Neural cell (in vitro differentiated cells): Measurements from ENCODE around the gene CEP72. TPM values are rescaled to one million over a fixed set of nuclear protein-coding genes. Genes with fewer than 3 reads are reported as not detected.

Experiments used
- H2AFZ ChIP-seq: fragments of 200-600, 300-800 bp; sonication (generic), shearing (Covaris generic); 2 replicates; pipeline ENCODE4 v1.6.0; 2014; ENCODE audit warnings: low read depth, mild to moderate bottlenecking, antibody characterized with exemption, low read length, moderate library complexity
- H3F3A ChIP-seq: fragments of 200-600 bp; shearing (Covaris generic); 2 replicates; pipeline ENCODE4 v1.6.1; 2016; ENCODE audit warnings: mild to moderate bottlenecking, moderate library complexity, mixed read lengths, antibody characterized with exemption, low read length; ENCODE audit not compliant: insufficient read depth, poor library complexity, severe bottlenecking
- H3K27ac ChIP-seq: fragments of 200-600, 300-800 bp; sonication (generic), shearing (Covaris generic); 2 replicates; pipeline ENCODE4 v1.5.1; 2014; ENCODE audit warnings: mild to moderate bottlenecking, low read length, moderate library complexity
- H3K27me3 ChIP-seq: fragments of 300-800, 200-600 bp; sonication (generic), shearing (Covaris generic); 2 replicates; pipeline ENCODE4 v1.6.0; 2014; ENCODE audit warnings: mild to moderate bottlenecking, low read depth, low read length, moderate library complexity; ENCODE audit not compliant: insufficient read depth
- H3K36me3 ChIP-seq: fragments of 300-800, 200-600 bp; sonication (generic), shearing (Covaris generic); 2 replicates; pipeline ENCODE4 v1.5.1; 2014; ENCODE audit warnings: mild to moderate bottlenecking, antibody characterized with exemption, low read length, moderate library complexity; ENCODE audit not compliant: insufficient read depth
- H3K4me2 ChIP-seq: fragments of 300-800, 200-600 bp; sonication (generic), shearing (Covaris generic); 2 replicates; pipeline ENCODE4 v1.6.0; 2014; ENCODE audit warnings: mild to moderate bottlenecking, low read length
- H3K4me3 ChIP-seq: fragments of 300-800, 200-600 bp; sonication (generic), shearing (Covaris generic); 2 replicates; pipeline ENCODE4 v1.5.1; 2014; ENCODE audit warnings: mild to moderate bottlenecking, low read length, moderate library complexity
- H3K79me2 ChIP-seq: fragments of 200-600 bp; shearing (Covaris generic); replicated peaks from 2 replicates; pipeline ENCODE4 v1.6.0; 2014; ENCODE audit warnings: mild to moderate bottlenecking, low read length, moderate library complexity; ENCODE audit not compliant: insufficient read depth
- H3K9ac ChIP-seq: fragments of 300-800, 200-600 bp; sonication (generic), shearing (Covaris generic); 2 replicates; pipeline ENCODE4 v1.6.1; 2016; ENCODE audit warnings: mild to moderate bottlenecking, low read length, mixed read lengths
- H3K9me2 ChIP-seq: fragments of 200-600 bp; shearing (Covaris generic); 2 replicates; pipeline ENCODE4 v1.6.1; 2016; ENCODE audit warnings: mild to moderate bottlenecking, low read length, mixed read lengths; ENCODE audit not compliant: insufficient read depth
- H3K9me3 ChIP-seq: fragments of 200-600, 300-800 bp; sonication (generic), shearing (Covaris generic); 2 replicates; pipeline ENCODE4 v1.6.1; 2016; ENCODE audit warnings: mild to moderate bottlenecking, mixed run types, low read length, moderate library complexity, mixed read lengths
- H4K20me1 ChIP-seq: fragments of 200-600 bp; shearing (Covaris generic); 2 replicates; pipeline ENCODE4 v1.6.1; 2016; ENCODE audit warnings: mild to moderate bottlenecking, mixed run types; ENCODE audit not compliant: insufficient read depth
- CTCF ChIP-seq: fragments of 450-650 bp; IDR thresholded peaks from 2 replicates; pipeline ENCODE4 v1.5.1; 2014; ENCODE audit warnings: antibody characterized with exemption, mild to moderate bottlenecking, moderate library complexity; ENCODE audit not compliant: poor library complexity, severe bottlenecking
- EP300 ChIP-seq: fragments of 450-650 bp; conservative IDR thresholded peaks from 2 replicates; pipeline ENCODE4 v1.6.1; 2014; ENCODE audit warnings: antibody characterized with exemption, mild to moderate bottlenecking, moderate library complexity; ENCODE audit not compliant: poor library complexity, severe bottlenecking
- EZH2 ChIP-seq: fragments of 200-600, 300-800 bp; shearing (Covaris generic), sonication (generic); IDR thresholded peaks from 2 replicates; pipeline ENCODE4 v1.6.1; 2014; ENCODE audit warnings: antibody characterized with exemption, low read length, borderline replicate concordance, mild to moderate bottlenecking; ENCODE audit not compliant: insufficient read depth, poor library complexity, severe bottlenecking
- MXI1 ChIP-seq: fragments of 450-650 bp; conservative IDR thresholded peaks from 2 replicates; pipeline ENCODE4 v1.6.1; 2014; ENCODE audit warnings: antibody characterized with exemption, mild to moderate bottlenecking; ENCODE audit not compliant: poor library complexity, severe bottlenecking
- POLR2AphosphoS5 ChIP-seq: IDR thresholded peaks from 2 replicates; pipeline ENCODE4 v1.6.1; 2012
- RAD21 ChIP-seq: fragments of 450-650 bp; conservative IDR thresholded peaks from 2 replicates; pipeline ENCODE4 v1.6.1; 2014; ENCODE audit warnings: antibody characterized with exemption, mild to moderate bottlenecking, moderate library complexity
- REST ChIP-seq: IDR thresholded peaks from 2 replicates; pipeline ENCODE4 v1.6.1; 2012; ENCODE audit warnings: borderline replicate concordance
- SMC3 ChIP-seq: fragments of 450-650 bp; conservative IDR thresholded peaks from 2 replicates; pipeline ENCODE4 v1.6.1; 2014; ENCODE audit warnings: antibody characterized with exemption, mild to moderate bottlenecking, moderate library complexity; ENCODE audit not compliant: poor library complexity
- TAF1 ChIP-seq: IDR thresholded peaks from 2 replicates; pipeline ENCODE4 v1.6.1; 2012; ENCODE audit warnings: low read depth
- polyA plus RNA-seq: library from polyadenylated mRNA; depleted of rRNA; stranded (reverse); fragments of >200 nt; gene quantifications from 2 replicates; pipeline ENCODE4 v1.2.3, GENCODE V29; 2014

CEP72 gene
- polyA plus RNA-seq, 1 donor from 2014 or later = 5.9 TPM

- Histone ChIP-seq H3K9me3 (no peaks in the 10 kb centered on the region), H3K36me3 (no peaks in the 10 kb centered on the region), H3K27me3 (no peaks in the 10 kb centered on the region), H3F3A (no peaks in the 10 kb centered on the region), H3K4me3 (no peak overlapping the region), H2AFZ (no peak overlapping the region), H3K27ac (no peak overlapping the region), H3K4me2 (no peak overlapping the region), H4K20me1 (no peaks in the 10 kb centered on the region), H3K79me2 (no peaks in the 10 kb centered on the region), H3K9me2 (no peaks in the 10 kb centered on the region), H3K9ac (no peak overlapping the region)
- no peak for TF ChIP-seq MXI1
- no peak for TF ChIP-seq SMC3
- no peak for TF ChIP-seq CTCF
- TF ChIP-seq REST = no peak
- TF ChIP-seq POLR2AphosphoS5 = no peak
- no peak for TF ChIP-seq TAF1
- no peak for TF ChIP-seq RAD21
- TF ChIP-seq EP300 = no peak
- no peak for TF ChIP-seq EZH2
These were observed 58.5 kb downstream of the CEP72 start for GRCh38 chr5:670396-671270.

GRCh38 chr5:671459-672328 lies 59.6 kb downstream of the CEP72 start:
- Histone ChIP-seq H3K27me3 (no peaks in the 10 kb centered on the region), H3K79me2 (no peaks in the 10 kb centered on the region), H3K9me2 (no peaks in the 10 kb centered on the region), H3F3A (no peaks in the 10 kb centered on the region), H3K4me3 (no peak overlapping the region), H3K4me2 (no peak overlapping the region), H3K9ac (peak overlapping the region; percentile 29), H4K20me1 (no peaks in the 10 kb centered on the region), H3K27ac (peak overlapping the region; percentile 28), H2AFZ (no peak overlapping the region), H3K9me3 (no peaks in the 10 kb centered on the region), H3K36me3 (no peaks in the 10 kb centered on the region)
- peak; percentile 81 for TF ChIP-seq RAD21
- peak; percentile 79 for TF ChIP-seq CTCF
- peak; percentile 75 for TF ChIP-seq SMC3
- TF ChIP-seq EZH2 = no peak
